HG03442 (cell line): ENCODE data around the gene FADS6.
A peak's percentile ranks its signal among the peaks of the same experiment; 100 is the strongest.

Experiments
- ATAC-seq: cut with Tn5 transposase; IDR thresholded peaks from one replicate; pipeline ENCODE4 v1.9.1; 2021; ENCODE audit warnings: mild to moderate bottlenecking, moderate library complexity; ENCODE audit not compliant: unreplicated experiment

The FADS6 gene

DNA sequence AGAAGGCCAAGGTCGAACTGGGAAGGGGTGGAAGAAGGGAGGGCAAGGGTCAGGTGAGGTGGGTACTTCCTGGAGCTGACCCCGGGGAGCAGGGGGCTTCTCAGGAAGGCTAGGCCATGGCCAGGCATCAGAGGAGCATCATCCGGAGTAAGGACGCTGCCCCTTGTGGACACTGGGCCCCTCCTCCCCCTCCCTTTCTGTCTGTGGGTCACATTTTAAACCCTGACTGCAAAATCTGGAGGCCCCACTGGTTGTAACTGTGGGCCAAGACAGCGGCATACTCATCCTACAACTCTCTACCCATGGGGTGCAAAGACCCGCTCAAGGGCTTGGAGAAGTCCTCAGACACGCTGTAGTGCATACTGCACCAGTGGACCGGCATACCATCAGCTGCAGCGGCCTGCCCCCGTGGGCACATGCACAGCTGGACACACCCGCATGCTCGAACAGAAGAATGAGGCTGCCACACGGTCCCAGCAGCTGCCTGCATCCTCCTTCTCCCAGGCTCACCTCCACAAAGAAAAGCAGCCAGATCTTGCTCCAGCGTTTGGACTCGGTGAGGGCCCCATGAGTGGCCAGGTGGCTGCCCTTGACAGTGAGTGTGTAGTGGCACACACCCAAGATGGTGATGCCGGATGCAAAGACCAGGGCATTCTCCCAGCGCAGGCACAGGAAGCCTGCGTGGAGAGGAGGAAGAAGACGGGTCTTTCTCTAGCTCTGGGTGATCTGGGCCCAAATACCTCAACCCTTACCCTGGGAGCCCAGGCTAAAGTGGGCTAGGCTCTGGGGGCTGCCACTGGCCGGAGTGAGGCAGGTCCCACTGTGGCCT, 1.2 kb downstream of the FADS6 start:
- no peak for ATAC-seq

DNA sequence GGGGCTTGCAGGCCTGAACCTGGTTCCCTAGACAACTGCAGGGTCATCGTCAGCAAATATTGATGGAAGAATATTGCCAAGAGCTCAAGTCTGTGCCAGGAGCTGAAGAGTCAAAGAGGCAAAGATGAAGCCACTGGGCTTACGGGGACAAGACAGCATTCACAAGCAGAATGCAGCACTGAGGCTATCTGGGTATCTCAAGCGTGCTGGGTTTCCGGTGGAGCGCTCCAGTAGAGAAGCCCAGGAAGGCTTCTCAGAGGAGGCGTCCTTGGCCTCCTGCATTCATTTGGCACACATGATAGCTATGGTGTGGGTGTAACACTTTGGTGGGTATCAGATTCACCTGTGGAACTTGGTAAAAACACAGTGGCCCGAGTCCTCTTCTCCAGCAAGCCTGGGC, 2.9 kb downstream of the FADS6 start:
- no peak for ATAC-seq

DNA sequence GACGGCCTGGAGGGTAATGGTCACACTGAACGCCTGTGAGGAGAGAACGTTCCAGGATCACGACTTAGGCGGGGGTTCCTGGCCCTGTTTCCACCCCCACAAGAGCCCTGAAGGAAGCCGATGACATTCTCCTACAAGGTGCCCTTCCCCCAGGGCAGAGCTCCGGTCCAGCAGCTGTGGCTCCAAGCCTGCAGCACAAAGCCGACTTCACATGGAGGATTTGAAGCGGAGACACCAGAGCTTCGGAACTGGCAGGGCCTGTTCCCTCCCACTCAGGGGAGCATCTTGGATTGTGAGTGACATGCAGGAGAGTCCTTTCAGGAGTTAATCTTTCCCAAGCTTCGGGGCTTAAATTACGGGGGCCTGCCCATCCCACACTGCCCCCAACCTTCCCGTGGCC, 5.0 kb downstream of the FADS6 start:
- ATAC-seq: no peak

DNA sequence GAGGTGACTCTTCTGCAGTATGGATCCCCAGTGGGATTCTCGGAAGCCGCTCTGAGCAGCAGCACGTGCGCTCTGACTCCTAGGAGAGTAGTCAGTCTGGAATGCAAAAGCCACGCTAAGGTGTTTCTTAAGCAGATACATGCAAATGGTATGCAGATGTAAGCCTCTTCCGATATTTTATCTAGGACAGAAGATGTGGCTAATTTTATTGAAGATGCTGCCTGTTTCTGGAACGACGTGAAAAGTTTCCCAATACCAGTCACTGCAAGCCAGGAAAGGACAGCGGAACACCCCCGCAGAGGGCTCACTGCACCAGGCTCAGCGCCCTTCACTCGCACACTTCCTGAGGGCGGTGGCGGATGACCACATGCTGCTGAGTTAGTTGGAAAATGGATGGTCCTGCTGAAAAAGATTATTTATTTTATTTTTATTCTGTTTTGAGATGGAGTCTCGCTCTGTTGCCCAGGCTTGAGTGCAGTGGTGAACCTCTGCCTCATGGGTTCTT, 10.1 kb downstream of the FADS6 start:
- ATAC-seq: no peak

DNA sequence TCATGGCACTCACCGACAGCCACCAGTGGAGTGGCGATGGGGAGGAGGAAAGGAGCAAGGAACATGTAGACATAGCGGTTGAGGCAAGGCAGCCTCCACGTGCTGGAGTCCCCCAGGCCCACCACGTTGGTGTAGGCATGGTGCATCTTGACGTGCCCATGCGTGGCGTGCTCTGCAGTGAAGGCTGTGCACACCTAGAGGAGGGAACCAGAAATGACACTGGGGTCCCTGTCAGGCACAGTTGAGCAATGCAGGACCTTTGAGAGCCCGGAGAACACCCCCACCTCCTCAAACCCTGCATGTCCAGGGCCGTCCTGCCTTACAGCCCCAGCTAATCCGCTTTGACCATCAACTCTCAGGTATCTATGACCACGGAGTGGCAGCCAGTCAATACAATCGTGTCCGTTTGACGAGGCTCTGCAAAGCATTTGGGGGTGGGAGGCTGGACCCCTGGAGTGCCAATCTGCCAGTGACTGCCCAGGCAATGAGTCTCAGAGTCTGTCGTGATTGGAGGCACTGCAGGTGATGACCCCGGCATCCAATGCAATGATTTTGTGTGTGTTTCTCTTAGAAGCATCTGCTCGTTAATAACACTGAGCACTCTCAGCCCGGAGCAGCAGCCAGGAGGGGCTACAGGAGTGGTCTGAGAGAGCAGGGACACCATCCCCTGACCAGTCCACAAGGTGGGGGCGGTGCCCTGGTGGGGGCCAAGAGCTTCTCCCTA, 10.8 kb downstream of the FADS6 start:
- ATAC-seq: no peak

DNA sequence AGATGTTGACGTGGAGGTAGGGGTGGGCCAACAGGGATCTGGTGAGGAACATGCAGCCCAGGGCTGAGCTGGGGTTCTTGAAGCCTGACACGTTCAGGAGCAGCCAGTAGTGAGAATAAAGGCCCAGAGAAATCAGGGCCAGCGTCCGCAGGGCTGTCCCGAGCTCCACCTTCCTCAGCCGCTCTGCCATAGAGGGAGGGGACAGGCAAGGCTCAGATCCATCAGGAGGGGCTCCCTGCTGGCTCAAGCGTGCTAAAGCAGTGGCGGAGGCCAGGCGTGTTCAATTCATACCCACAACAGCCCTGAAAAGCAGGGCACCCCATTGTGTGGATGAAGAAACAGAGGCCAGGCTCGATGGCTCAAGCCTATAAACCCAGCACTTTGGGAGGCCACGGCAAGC, 12.4 kb downstream of the FADS6 start:
- ATAC-seq: no peak

DNA sequence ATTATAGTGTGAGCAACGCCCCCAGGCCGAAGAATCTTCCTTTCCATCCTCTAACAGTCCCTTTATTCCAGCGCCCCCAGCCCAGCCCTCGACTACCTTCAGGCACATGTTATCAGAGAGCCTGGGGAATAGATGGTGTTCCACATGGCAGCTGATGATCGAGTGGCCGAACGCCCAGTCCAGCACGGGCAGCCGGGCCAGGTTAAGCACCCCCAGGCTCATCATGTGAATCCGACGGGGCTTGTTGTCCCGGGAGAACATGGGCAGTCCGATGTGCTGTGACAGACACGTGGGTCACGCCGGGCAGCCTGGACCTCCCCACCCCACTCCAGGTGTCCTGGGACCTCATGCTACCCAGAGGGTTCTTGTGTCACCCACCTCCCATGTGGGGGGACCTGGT, 14.1 kb downstream of the FADS6 start:
- no peak for ATAC-seq

DNA sequence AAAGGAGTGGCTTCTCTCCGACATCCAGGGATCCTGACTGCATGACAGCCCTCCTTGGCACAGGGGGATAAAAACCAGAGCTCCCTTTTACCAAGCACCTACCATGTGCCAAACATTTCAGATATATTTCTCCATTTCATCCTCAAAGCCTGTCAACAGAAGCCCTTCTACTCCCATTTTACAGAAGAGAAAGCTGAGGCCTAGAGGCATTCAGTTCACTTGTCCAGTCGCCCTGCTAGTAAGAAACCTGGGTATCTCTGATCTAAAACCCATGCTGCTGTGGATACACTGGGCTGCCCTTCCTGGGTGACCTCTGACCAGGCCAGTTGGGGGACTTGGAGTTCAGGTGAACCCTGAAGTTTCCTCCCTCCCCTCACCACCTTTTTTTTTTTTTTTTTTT, 14.8 kb downstream of the FADS6 start:
- no peak for ATAC-seq

DNA sequence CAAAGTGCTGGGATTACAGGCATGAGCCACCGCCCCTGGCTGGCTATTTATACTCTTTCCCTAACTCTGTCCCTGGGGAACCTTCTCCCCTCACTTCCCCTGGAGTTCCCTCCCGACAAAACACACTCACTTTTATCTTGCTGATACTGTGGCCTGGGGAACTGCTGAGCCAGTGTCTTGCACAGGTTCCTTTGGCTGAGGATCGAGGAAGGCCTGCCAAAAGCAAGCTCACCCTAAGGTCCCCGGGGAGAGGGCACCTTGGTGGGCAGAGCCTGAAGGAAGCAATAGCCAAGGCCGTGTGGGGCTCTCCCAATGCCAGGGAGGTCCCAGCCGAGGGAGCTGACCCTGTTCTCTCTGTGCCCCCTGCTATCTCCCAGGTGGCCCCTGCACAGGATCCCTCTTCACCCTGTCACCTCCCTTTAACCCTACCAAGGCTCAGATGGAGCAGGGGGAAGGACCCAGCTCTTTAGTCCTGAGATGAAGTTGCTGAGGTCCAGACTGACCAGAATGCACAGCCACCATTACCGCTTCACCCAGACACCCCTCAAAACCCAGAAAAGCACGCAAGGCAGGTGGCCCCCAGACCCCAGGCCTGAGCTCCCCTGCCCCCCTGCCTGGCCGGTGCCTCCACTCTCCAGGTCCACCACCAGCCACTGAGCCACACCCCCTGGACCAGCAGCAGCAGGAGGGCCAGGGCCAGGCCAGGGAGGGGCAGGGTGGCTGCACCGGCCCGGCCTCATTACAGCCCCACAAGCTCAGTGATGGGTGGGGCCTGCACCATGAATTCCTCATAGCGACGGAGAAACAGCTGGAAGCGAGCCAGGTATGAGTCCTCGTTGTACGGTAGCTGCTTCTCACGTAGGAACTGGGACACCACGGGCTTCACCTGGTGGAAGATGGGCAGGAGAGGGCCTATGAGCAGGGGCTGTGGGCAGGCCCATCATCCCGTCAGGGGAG, 15.6 kb downstream of the FADS6 start:
- no peak for ATAC-seq

DNA sequence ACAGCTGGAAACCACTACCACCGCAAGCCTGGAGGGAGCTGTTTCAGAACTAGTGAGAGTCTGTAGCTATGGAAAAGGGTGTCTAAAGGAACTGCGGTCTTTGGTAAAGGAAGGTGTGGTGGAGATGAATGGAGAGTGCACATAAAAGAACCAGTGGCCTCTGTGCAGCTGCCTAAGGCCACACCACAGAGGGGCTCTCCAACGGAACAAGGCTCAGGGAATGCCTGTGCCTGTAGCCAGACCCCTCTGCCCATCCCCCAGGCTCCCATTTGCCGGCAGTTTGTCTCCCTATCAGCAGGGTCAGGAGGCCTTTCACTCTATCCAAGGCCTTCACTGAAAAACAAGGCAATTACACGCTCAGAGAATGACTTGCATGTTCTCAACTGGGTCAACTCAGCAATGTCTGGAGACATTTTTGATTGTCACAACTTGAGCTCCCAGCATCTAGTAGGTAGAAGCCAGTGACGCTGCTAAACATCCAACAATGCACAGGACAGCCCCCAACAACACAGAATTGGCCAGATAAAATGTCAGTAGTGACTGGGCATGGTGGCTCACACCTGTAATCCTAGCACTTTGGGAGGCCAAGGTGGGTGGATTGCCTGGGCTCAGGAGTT, 17.3 kb downstream of the FADS6 start:
- ATAC-seq: no peak

DNA sequence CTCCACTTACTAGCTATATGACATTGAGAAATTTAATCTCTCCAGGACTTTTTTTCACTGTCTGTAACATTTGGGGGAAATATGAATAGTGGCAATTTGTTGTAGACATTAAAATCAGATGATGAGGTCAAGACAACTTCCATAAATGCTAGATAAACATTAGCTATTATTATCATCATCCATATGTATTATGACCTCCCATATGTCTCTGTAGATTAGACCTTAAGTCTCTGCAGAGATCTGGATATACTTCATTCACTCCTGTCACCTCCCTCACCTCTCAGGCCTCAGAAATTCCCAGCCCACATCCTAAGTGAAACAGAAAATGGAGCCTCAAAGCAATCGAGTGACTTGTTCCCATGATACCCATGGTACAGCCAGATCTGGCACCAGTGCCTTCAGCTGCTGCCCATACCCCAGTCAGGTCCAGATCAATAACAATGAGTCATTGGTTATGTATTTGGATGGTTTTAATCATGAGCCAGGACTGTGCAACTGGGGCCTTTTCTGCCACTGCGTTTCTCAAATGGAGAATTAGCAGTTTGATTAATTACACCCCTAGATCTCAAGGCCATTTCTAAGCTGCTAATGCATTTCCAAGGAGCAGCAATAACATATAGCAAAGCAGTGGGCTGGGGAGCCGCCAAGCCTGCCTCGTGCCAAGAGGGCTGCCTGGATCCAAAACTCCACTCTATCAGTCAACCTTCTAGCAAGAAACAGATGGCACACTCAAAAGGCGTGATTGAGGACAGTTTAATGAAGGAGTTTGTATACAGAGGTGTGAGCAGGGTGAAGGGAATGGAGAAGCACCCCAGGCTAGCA, 18.1 kb downstream of the FADS6 start:
- no peak for ATAC-seq

DNA sequence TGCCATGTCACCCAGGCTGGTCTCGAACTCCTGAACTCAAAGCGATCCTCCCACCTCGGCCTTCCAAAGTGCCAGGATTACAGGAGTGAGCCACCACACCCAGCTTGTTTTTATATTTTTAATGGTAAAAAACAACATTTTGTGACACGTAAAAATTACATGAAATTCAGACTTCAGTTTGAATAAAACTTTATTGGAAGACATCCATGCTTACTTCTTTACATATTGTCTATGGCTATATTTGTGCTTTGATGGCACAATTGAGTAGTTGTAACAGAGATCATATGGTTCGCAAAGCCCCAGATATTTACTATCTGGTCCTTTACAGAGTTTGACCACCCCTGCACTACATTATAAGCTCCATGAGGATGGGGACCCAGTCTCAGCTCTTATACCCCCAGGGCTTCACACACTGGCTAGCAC, 18.8 kb downstream of the FADS6 start:
- ATAC-seq: no peak

DNA sequence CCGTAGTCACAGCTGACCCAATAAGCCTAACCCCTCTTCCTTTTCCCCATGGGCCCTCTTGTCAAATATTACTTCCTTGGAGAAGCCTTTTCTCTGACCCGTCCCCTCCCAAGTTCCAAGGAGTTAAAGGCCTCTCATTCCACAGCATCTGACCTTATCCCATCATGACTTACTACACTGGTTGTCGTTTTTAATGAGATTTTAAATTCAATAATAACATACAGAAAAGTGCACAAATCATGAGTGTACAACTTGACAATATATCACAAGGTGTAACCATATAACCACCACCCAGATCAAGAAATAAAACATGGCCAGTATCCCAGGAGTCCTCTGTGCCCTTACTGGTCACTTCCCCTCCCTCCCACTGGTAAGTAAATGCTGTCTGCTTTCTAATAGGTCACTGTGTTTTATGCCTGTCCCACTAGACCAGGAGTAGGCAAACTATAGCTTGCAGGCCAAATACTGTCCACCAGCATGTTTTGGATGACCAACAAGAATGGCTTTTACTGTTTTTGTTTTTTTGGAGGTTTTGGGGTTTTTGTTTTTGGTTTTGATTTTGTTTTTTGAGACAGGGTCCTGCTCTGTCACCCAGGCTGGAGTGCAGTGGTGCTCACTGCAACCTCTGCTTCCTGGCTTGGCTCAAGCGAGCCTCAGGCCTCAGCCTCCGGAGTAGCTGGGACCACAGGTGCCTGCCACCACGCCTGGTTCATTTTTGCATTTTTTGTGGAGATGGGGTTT, 19.4 kb downstream of the FADS6 start:
- no peak for ATAC-seq

DNA sequence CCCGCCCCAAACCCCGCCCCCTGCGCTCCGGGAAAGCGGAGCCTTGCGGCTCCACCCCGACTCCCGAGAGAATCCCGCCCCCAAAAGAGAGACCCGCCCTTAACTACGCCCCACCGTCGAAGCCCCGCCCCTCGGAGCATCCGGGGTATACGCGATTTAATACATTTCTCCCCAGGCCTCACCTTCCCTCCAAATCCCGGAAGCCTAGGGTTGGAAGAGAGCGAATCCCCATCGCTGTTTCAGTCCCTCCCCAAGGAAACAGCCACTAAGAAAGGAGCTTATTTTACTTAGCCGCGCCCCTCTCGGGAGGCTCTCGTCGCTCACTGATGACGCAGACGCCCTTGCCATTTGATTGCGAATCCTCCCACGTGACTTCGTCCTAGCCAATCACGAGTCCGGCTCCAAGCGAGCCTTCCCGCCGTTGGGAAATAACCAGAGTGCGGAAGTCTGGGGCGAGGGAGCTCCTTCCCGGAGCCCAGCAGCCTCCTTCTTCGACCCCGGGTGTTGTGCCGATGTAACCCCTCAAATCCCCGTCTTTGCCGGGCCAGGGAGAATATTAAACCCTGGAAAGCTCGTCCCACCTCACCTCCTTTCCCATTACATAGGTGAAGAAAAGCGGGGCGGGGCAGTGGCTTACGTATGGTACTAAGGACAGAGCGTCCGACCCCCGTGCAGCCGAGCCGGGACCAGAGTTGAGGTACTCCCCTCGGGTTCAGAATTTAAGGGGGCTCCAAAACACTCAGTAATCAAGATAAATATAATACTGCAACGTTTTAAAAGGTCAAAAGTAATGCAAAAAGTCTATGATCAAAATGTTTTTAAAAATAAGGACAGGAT, 20.2 kb downstream of the FADS6 start:
- ATAC-seq: peak; percentile 84

DNA sequence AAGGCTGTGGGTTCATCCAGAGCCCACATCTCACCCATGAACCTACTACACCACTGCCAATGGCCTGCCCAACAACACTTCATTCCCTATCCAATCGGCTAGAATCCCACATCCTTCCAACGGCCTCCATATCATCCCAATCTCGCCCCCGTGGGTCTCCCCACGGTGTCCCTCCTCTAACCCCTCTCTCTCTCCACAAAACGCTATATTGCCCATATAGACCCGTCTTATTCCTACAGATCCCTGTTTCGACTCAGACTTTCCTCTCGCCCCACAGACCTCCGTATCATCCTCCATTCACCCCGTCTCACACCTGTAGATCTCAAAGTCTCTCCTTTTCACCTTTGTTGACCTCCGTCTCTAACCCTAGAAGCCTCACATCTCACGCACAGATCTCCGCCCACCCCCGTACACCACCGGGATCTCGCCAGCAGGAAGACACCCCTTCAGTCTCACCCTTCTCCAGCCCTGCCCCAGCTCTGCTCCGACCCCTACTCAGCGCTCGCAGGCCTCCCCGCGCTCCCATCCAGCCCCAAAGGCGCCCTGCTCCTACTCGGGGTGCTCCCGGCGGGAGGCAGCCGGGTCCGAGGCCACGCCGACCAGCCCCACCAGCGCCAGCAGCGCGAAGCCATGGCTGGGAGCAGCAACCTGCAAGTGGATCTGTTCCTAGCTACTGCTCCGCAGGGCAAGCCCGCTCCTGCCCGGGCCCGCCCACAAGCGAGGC, 21.0 kb downstream of the FADS6 start, which contains the start of gene FDXR:
FDXR (minus strand) TSS at position 682 of the 724 bp plus-strand sequence; CDS start at position 632, 50 bp downstream.
- ATAC-seq: no peak

DNA sequence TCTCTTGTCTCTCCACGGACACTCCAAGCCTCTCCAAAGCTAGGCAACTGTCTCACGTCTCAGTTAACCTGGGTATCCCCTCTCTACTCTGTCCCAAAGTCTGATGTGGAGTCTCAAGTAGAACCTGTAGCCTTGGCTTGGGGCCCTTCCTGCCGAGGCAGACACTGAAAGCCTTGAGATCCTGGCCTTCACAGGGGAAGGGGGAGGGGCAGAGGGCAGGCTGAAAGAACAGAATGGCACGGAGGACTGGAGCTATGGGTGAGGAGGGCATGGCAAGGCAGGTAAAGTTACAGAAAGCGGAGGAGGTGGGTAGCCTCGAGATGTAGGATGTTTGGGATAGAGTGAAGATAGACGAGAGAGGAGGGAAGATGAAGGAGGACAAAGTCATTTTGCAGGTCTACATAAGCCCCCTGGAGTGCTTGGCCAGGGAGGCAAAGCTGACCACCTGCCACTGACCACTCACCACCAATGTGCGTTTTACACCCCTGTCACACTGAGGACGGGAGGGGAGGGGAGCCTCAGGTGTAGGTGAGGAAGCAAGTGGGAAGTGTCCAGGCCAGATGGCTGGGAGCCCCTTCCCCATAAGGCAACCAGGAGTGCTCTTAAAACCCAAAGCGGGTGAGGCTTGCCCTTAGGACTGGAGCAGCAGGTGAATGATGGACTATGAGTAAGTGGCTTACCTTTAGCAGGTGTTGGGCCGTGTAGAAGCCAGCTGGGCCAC, 21.9 kb downstream of the FADS6 start:
- ATAC-seq: no peak

DNA sequence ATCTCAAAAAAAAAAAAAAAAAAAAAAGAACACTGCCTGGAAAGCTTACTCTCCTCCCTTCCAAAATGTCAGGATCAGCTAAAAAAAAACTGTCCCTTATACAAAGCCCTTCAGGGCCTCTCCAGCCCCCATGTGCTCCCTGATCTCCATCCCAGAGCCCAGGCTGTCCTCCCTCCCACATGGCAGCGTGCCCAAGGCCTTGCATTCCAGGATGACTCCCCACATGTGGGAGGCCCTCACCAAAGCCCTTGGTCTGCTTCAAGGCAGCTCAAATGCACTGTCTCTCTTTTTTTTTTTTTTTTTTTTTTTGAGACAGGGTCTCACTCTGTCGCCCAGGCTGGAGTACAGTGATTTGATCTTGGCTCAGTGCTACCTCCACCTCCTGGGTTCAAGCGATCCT, 22.9 kb downstream of the FADS6 start:
- no peak for ATAC-seq
